Fibroblast of gingiva (primary cell): ENCODE data around the gene KATNBL1.
"Not testable (repeated sequence)": the region's sequence is repeated elsewhere in the genome, so short reads cannot be mapped to it uniquely, and the experiment has no call there.

Experiments used
- DNase-seq: peaks from one replicate; pipeline ENCODE4 v3.0.0-alpha.2; 2011; ENCODE audit warnings: low read depth

Gene KATNBL1

DNA sequence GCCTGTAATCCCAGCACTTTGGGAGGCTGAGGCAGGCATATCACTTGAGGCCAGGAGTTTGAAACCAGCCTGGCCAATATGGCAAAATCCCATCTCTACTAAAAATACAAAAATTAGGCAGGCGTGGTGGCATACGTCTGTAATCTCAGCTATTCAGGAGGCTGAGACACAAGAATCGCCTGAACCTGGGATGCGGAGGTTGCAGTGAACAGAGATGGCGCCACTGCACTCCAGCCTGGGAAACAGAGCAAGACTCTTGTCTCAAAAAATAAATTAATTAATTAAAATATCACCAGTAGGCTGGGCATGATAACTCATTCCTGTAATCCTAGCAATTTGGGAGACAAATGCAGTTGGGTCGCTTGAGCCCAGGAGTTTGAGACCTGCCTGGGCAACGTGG lies 16.6 kb downstream of the KATNBL1 start:
- DNase-seq = not testable (repeated sequence)

DNA sequence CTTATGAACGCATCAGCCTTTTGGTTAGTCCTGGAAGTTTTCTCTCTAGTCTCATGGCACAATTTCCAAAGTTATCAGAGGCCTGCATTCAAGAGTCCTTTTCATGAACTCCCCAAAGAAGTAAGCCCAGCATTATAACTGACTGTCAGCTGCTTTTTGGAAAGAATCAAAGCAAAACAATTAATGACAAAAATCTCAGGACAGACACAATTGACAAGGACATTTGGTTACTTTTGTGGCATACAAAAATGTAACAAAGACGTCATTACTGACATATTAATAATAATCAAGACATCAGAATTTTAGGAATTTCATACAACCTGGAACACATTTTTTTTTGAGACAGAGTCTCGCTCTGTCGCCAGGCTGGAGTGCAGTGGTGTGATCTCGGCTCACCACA lies 21.2 kb downstream of the KATNBL1 start:
- peak; percentile 3 for DNase-seq

DNA sequence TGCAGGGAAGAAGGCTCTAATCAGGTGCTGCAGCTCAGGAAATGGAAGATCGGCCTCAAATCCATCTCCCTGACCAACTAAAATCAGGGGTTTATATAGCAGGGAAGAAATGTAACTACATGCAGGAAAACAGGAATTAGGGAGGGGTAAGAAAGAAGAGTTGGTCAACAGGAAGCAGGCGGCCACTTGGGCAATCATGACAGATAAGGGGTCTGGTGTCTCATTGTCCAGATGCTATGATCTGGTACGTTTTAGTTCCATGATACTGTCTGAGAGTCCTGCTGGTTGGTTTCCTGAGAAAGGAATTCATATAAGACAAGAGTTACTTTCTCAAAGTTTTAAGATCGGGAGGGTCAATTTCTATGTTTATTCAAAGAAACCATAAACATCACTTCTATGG lies 24.2 kb downstream of the KATNBL1 start:
- no peak for DNase-seq

DNA sequence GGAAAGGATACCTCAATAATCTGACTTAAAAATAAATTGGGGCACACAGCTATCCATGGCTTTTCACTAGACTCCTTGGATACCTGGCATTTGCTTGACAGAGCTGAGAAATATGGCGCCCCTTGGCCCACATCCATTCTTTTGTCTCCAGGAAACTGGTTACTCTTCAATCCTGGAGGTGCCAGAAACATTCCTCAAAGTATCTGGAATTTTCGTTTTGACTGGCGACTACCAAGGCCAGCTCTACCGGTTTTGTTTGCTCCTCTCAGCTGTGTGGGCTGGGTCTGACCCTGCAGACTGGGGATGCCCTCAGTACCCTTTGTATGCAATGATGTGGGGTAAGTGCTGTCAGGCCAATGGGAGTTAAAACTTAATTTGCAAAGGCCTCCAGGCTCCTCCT lies 27.0 kb downstream of the KATNBL1 start:
- DNase-seq = no peak

DNA sequence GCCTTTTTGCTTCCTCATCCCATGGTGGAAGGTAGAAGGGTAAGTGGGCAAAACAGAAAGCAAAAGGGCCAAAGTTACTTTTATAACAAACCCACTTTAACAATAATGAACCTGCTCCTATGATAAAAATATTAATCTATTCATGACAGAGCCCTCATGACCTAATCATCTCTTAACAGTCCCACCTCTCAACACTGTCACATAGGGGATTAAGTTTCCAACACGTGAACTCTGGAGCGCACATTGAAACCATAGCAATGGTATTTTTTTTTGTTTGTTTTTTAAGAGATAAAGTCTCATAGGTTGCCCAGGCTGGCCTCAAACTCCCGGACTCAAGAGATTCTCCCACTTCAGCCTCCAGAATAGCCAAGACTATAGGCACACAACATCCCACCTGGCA lies 30.7 kb downstream of the KATNBL1 start:
- no peak for DNase-seq

DNA sequence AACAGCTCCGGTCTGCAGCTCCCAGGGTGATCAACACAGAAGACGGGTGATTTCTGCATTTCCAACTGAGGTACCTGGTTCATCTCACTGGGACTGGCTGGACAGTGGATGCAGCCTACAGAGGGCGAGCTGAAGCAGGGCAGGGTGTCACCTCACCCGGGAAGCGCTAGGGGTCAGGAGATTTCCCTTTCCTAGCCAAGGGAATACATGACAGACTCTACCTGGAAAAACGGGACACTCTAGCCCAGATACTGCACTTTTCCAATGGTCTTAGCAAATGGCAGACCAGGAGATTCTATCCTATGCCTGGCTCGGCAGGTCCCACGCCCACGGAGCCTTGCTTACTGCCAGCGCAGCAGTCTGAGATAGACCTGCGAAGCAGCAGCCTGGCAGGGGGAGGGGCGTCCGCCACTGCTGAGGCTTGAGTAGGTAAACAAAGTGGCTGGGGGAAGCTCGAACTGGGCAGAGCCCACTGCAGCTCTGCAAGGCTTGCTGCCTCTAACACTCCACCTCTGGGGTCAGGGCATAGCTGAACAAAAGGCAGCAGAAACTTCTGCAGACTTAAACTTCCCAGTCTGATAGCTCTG lies 43.8 kb downstream of the KATNBL1 start:
- DNase-seq = not testable (repeated sequence)

DNA sequence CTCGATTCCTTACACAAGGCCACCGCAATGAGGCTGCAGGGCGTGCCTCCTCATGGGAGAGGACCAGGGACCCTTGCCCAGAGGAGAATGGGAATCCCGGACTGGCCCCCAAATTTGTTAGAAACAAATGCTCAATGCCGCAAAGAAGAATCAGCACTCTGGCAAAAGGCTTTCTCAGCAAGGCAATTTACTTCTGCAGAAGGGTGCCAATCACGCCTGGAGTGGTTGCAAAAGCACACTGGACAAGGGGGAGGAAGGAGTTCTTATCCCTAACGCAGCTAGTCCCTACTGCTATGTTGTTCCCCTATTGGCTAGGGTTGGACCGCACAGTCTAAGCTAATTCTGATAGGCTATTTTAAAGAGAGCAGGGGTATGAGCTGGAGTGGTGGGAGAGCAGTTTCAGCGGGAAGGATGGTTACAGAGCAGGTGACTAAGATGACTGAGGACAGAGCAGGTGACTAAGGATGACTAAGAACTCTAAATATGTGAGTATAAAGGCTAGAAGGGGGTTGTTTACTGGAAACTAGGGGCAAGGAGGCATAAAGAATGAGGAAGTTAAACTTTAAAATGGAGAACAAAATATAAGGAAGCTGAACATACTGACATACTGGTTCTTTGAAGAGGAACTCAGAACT lies 48.5 kb downstream of the KATNBL1 start:
- DNase-seq = no peak

DNA sequence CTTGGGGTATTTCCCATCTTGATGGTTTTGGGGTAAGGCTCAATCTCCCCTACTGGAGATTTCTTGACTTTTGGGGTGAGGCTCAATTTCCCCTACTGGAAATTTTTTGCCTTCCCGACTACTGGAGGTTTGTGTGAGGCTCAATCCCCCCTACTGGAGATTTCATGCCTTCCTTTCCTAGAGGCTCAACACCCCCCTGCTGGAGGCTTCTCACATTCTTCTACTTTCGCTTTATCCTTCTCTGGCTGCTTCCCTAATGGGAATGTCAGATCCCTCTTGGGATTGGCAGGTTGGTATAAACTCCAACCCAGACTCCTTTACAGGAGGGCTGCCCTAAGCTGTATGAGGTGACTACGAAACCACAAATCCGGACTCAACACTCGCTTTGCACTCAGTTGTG lies 49.2 kb downstream of the KATNBL1 start:
- no peak for DNase-seq

DNA sequence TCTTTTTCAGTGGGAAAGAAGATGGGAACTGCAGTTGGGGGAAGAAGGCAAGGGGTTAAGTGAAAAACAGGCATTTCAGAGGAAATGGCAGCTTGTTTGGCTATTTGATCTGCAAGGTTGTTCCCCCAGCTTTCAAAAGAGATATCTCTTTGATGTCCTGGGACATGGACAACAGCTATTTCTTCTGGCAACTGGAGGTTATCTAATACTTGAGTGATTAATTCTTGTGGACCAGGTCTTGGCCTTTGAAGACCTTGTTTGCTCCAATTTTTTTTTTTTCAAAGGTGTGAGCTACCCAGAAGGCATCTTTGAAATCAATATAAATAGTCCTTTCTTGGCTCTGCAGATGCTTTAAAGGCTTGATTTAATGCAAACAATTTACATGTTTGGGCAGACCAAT lies 51.5 kb downstream of the KATNBL1 start:
- DNase-seq = no peak

DNA sequence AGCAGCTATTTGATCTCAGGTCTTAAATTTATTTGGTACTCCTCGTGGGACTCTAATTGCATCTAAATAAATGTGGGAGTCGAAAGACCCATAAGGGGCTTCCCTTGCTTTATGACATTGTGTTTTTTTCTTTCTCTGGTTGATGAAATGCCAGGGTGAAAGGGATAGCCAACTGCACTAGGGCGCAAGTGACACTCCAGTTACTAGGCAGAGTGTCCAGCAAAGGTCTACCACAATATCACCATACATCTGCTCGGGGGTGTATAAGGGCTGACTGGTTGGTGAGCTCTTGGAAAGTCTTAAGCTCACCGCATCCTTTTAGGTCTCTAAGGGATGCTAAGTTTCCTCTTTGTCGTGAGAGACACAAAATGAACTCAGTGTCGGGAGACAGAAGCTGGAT lies 54.0 kb downstream of the KATNBL1 start:
- no peak for DNase-seq

DNA sequence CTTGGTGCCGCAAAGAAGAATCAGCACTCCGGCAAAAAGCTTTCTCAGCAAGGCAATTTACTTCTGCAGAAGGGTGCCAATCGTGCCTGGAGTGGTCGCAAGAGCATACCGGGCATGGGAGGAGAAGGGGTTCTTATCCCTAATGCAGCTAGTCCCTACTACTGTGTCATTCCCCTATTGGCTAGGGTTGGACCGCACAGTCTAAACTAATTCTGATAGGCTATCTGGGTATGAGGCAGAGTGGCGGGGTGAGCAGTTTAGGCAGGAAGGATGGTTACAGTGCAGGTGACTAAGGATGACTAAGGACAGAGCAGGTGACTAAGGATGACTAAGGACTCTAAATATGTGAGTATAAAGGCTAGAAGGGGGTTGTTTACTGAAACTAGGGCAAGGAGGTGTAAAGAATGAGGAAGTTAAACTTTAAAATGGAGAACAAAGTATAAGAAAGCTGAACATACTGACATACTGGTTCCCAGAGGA lies 55.1 kb downstream of the KATNBL1 start:
- no peak for DNase-seq

DNA sequence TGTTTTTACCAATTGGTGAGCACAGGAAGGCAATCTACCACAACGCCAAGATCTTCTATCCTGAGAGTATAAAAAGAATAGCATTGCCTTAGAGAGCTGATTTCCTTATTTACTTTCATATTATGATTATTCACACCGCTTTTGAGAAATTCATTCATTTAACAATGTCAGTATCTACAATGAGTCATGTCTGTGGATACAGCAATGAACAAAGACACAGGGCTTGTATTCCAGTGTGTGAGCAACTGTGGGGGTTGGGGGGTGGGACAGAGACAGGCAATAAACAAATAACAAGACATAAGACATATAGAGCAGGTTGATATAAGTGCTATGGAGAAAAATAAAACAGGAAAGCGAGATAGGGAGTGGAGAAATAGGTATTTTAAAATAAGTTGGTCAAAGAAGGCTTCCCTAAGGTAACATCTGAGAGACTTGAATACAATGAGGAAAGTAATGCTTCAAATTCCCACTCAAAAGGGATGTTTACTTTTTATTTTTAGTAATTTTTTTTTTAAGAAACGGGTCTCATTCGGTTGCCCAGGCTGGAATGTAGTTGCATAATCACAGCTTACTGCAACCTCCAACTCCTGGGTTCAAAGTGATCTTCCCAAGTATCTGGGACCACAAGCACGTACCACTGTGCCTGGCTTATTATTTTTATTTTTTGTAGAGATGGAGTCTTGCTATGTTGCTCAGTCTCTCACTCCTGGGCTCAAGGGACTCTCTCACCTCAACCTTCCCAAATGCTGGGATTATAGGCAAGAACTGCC lies 62.3 kb downstream of the KATNBL1 start:
- no peak for DNase-seq

DNA sequence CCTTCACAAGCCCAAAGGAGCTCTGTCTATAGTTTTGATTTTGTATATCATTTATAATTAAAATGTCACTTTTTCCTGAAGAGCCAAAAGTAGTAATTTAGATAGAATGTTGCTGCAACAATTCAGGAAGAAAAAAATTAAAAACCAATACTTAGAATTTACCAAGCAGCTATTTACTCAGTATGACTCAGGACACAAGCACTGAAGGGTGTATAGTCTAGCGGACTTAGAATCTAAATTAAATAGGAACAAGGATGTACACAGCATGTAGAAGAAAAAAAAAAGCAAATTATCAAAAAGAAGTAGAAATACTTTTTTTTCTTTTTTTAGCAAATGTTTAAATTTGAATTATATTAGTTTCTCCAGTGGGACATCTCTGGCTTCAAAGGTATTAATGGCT lies 76.4 kb downstream of the KATNBL1 start:
- DNase-seq = no peak

DNA sequence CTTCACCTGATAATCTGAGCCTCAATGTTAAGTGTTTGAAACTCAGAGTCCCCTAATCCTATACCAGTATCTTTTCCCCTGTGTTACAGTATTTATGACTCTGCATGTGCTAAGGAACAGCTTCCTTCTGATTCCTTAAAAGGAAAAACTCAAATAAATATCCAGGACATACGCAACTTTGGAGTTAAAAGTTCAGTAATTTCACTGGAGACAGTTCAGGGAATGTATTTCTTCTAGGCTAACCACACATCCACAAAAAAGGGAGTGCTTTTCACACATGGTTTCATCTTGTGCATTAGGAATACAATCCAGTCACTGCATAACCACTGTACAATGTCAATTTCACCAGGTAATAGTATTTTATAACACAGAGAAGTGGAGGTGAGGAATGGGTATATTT lies 77.0 kb downstream of the KATNBL1 start:
- DNase-seq = no peak

DNA sequence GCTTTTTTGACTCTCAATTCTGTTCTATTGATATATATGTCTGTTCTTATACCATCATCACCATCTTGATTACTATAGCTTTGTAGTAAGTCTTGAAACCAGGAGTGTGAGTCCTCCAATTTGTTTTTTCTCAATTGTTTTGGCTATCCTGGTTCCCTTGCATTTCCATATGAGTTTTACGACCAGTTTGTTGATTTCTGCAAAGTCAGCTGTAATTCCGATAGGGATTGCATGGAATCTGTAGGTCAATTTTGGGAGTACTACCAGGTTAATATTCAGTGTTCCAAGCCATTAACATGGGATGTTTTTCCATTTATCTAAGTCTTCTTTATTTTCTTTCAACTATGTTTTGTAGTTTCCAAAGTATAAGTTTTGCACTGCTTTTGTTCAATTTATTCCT lies 81.0 kb downstream of the KATNBL1 start:
- DNase-seq = no peak

DNA sequence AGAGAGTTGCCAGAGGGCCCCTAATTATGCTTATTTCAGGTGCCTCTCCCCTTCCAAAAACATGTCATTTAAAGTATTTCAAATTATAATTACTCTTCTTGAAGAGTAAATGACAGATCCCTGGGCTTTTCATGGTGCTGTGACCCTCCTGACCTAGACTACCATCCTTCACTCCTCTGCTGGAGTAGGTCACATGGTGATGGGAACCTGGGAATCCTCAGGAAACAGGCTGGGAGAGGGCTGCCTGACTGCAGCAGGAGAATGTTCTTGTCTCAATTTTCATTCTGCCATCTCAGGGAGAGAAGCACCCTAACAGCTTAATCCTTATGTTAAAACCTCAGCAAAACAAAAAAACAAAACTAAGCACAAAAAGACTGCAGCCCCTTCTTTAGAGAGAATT lies 83.4 kb downstream of the KATNBL1 start:
- DNase-seq = no peak

DNA sequence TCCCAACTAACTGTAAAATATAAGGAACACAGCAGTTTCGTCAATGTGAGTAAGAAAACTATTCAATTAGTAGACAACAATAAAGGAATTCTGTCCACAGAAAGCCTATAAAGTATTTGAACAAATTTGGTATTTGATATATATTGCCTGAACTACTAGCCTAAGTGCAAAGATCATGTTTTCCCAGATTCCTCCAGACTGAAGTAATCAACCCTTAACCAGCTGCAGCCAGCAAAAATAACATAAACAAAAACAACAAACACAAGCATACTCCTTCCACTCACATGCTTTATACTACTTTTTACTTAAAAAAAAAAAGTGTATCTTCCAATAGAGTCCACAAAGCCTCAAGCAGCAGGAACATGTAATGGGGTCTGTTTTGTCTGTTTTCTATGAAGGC lies 84.0 kb downstream of the KATNBL1 start:
- no peak for DNase-seq

DNA sequence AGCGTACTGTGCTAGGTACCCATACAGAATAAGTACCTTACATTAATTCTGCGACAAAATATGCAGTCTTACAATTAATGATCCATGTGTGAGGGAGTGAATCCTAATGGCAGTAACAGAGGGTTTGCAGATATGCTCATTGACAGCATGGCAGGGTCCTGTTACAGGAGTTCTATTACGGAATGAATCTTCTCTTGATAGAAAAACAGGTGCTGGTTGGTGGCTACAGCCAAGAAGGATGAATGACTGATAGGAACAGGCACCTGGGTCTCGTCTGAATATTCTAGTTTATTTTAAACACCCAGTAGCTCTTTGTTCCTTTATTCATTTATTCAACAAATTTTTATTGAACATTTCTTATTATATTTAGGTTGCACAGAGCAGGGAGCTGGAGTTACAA lies 85.2 kb downstream of the KATNBL1 start:
- DNase-seq = no peak

DNA sequence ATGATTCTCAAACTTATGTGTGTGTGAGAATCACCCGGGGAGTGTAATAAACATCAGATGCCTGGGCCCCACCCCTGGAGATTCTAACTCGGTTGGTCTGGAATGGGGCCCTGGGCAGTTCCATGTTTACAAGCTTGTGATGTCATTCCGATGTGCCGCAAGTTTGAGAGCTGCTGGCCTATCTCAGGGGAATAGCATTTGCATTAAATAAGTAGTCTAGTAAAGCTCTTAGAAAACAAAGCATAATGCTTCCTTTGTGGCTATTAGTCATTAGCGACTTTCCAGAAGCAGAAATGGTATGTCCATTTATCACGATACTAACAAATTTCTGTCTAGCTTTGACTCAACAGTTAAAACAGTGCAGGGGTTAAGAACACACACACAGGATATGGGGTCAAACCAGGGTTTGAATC lies 87.1 kb downstream of the KATNBL1 start:
- DNase-seq = peak; percentile 69

DNA sequence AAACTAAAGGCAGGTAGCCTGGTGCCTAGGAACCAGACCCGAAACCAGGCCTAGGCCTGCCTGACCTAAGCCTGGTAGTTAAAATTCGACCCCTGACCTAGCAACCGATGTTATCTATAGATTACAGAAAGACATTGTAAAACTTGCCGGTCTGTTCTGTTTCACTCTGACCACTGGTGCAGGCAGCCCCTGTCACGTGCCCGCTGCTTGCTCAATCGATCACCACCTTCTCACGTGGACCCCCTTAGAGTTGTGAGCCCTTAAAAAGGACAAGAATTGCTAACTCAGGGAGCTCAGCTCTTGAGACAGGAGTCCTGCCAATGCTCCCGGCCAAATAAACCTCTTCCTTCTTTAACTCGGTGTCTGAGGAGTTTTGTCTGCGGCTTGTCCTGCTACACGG lies 88.1 kb downstream of the KATNBL1 start:
- DNase-seq = not testable (repeated sequence)

DNA sequence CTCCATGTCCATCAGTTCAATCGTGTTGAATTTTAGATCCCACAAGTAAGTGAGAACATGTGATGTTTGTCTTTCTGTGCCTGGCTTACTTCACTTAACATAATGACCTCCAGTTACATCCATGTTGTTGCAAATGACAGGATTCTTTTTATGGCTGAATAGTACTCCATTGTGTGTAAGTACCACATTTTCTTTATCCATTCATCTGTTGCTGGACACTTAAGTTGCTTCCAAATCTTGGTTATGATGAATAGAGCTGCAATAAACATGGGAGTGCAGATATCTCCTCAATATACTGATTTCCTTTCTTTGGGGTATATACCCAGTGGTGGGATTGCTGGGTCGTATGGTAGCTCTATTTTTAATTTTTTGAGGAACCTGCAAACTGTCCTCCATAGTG lies 89.5 kb downstream of the KATNBL1 start:
- not testable (repeated sequence) for DNase-seq

DNA sequence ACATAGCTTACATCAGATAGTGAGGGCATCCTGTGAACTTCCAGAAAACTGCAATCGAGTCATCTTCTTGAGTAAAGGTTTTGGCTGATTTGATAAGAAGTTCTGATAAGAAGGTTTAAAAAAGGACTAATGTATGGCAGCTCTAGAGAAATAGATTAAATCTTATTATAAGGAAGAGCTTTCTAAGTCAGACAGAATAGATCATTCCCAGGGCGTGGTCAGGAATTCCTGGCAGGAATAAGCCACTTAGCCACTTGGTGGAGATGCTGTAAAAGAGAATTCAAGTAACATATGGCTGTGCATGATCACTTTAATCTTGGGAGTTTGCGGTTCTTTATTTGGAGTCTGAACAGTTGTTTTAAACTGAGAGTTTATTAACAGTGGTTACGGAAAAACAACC lies 90.6 kb downstream of the KATNBL1 start:
- DNase-seq = no peak

DNA sequence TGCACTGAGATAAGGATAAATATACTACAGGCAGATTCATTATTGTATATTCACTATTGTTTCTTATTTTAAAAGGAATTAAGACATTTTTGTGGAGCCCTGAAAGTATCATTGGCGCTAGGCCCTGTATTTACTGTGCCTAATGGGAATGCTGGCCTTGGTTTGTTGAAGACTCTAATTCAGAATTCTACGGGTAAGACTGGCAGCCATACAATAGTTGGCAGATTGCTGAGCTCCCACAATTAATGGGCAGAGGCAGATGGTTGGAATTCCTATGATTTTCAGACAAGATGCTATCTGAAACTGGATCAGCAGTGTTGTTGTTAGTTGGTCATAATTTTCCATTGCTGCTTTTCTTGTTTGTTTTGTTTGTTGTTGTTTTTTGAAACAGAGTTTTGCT lies 93.3 kb downstream of the KATNBL1 start:
- no peak for DNase-seq
